T-helper 1 cell treated with Interleukin-12 subunit alpha and Interleukin-12 subunit beta and Interleukin-4 antibody, amounts not matched to agents 30 μg/mL and 1 μg/mL, for 36 hours (primary cell): ENCODE results near the gene ADCY5.

Experiments used
- H3K27ac Mint-ChIP-seq: one replicate; pipeline ENCODE4 v1.8.0; 2021; ENCODE audit warnings: mild to moderate bottlenecking, mixed read lengths
- H3K27me3 Mint-ChIP-seq: one replicate; pipeline ENCODE4 v1.8.0; 2021; ENCODE audit warnings: low read depth, mixed read lengths
- H3K36me3 Mint-ChIP-seq: one replicate; pipeline ENCODE4 v1.8.0; 2021; ENCODE audit warnings: low read depth, mixed read lengths
- H3K4me1 Mint-ChIP-seq: one replicate; pipeline ENCODE4 v1.8.0; 2021; ENCODE audit warnings: low read depth, mixed read lengths
- H3K4me3 Mint-ChIP-seq: one replicate; pipeline ENCODE4 v1.8.0; 2021; ENCODE audit warnings: mild to moderate bottlenecking, moderate library complexity, mixed read lengths
- H3K9me3 Mint-ChIP-seq: one replicate; pipeline ENCODE4 v1.8.0; 2021; ENCODE audit warnings: mixed read lengths

ADCY5 gene

GRCh38 chr3:123326531-123326930, 122.4 kb downstream of the ADCY5 start:
- no peak overlapping the region for H3K27ac Mint-ChIP-seq
- no peaks in the 10 kb centered on the region for H3K4me1 Mint-ChIP-seq
- no peaks in the 10 kb centered on the region for H3K9me3 Mint-ChIP-seq
- no peaks in the 10 kb centered on the region for H3K36me3 Mint-ChIP-seq
- no peaks in the 10 kb centered on the region for H3K27me3 Mint-ChIP-seq
- H3K4me3 Mint-ChIP-seq = no peak overlapping the region

- Mint-ChIP-seq H3K4me3 (no peak overlapping the region), H3K27ac (no peak overlapping the region)
Observed at GRCh38 chr3:123325766-123326256, 123.1 kb downstream of the ADCY5 start.

GRCh38 chr3:123324880-123325765, 123.8 kb downstream of the ADCY5 start:
- H3K4me1 Mint-ChIP-seq = no peaks in the 10 kb centered on the region
- no peaks in the 10 kb centered on the region for H3K27me3 Mint-ChIP-seq
- no peaks in the 10 kb centered on the region for H3K9me3 Mint-ChIP-seq
- no peak overlapping the region for H3K4me3 Mint-ChIP-seq
- H3K36me3 Mint-ChIP-seq = no peaks in the 10 kb centered on the region
- no peak overlapping the region for H3K27ac Mint-ChIP-seq

More at GRCh38 chr3:123325766-123326256, 123.1 kb downstream of the ADCY5 start:
- Mint-ChIP-seq H3K27me3 (no peaks in the 10 kb centered on the region), H3K4me1 (no peaks in the 10 kb centered on the region), H3K36me3 (no peaks in the 10 kb centered on the region), H3K9me3 (no peaks in the 10 kb centered on the region)

- H3K4me3 Mint-ChIP-seq = no peak overlapping the region
- no peaks in the 10 kb centered on the region for H3K9me3 Mint-ChIP-seq
- H3K27me3 Mint-ChIP-seq = no peaks in the 10 kb centered on the region
- no peak overlapping the region for H3K27ac Mint-ChIP-seq
- H3K36me3 Mint-ChIP-seq = no peaks in the 10 kb centered on the region
- H3K4me1 Mint-ChIP-seq = no peaks in the 10 kb centered on the region
Observed at GRCh38 chr3:123323781-123324180, 125.1 kb downstream of the ADCY5 start.

GRCh38 chr3:123322866-123323265, 126.0 kb downstream of the ADCY5 start:
- Mint-ChIP-seq H3K36me3 (no peaks in the 10 kb centered on the region), H3K9me3 (no peaks in the 10 kb centered on the region), H3K27me3 (no peaks in the 10 kb centered on the region), H3K27ac (no peak overlapping the region), H3K4me3 (no peak overlapping the region), H3K4me1 (no peaks in the 10 kb centered on the region)

GRCh38 chr3:123321806-123322205, 127.1 kb downstream of the ADCY5 start:
- Mint-ChIP-seq H3K27ac (no peak overlapping the region), H3K27me3 (no peaks in the 10 kb centered on the region), H3K4me1 (no peaks in the 10 kb centered on the region), H3K9me3 (no peaks in the 10 kb centered on the region), H3K36me3 (no peaks in the 10 kb centered on the region), H3K4me3 (no peak overlapping the region)

GRCh38 chr3:123320221-123320620, 128.7 kb downstream of the ADCY5 start:
- Mint-ChIP-seq H3K9me3 (no peaks in the 10 kb centered on the region), H3K27me3 (peaks cover 3% of the 10 kb centered on the region), H3K36me3 (no peaks in the 10 kb centered on the region), H3K4me3 (no peak overlapping the region), H3K27ac (no peak overlapping the region), H3K4me1 (no peaks in the 10 kb centered on the region)

- H3K27ac Mint-ChIP-seq = no peak overlapping the region
- H3K27me3 Mint-ChIP-seq = peaks cover 3% of the 10 kb centered on the region
- H3K4me3 Mint-ChIP-seq = no peak overlapping the region
- H3K9me3 Mint-ChIP-seq = no peaks in the 10 kb centered on the region
- no peaks in the 10 kb centered on the region for H3K36me3 Mint-ChIP-seq
- H3K4me1 Mint-ChIP-seq = no peaks in the 10 kb centered on the region
Observed at GRCh38 chr3:123319760-123320159, 129.1 kb downstream of the ADCY5 start.

GRCh38 chr3:123318374-123318773, 130.5 kb downstream of the ADCY5 start:
- Mint-ChIP-seq H3K9me3 (no peaks in the 10 kb centered on the region), H3K27me3 (peaks cover 3% of the 10 kb centered on the region), H3K27ac (no peak overlapping the region), H3K4me3 (no peak overlapping the region), H3K4me1 (no peaks in the 10 kb centered on the region), H3K36me3 (no peaks in the 10 kb centered on the region)

- Mint-ChIP-seq H3K27me3 (peaks cover 3% of the 10 kb centered on the region), H3K36me3 (no peaks in the 10 kb centered on the region), H3K27ac (no peak overlapping the region), H3K4me1 (no peaks in the 10 kb centered on the region), H3K4me3 (no peak overlapping the region), H3K9me3 (no peaks in the 10 kb centered on the region)
Observed at GRCh38 chr3:123317716-123318115, 131.2 kb downstream of the ADCY5 start.

GRCh38 chr3:123315271-123315595, 133.7 kb downstream of the ADCY5 start:
- H3K4me1 Mint-ChIP-seq = no peaks in the 10 kb centered on the region
- peaks cover 7% of the 10 kb centered on the region for H3K27me3 Mint-ChIP-seq
- H3K9me3 Mint-ChIP-seq = no peaks in the 10 kb centered on the region
- H3K4me3 Mint-ChIP-seq = no peak overlapping the region
- no peak overlapping the region for H3K27ac Mint-ChIP-seq
- no peaks in the 10 kb centered on the region for H3K36me3 Mint-ChIP-seq

GRCh38 chr3:123314359-123315270, 134.3 kb downstream of the ADCY5 start:
- Mint-ChIP-seq H3K36me3 (no peaks in the 10 kb centered on the region), H3K27me3 (peaks cover 7% of the 10 kb centered on the region)

GRCh38 chr3:123313889-123314288, 135.0 kb downstream of the ADCY5 start:
- H3K4me1 Mint-ChIP-seq = no peaks in the 10 kb centered on the region
- no peaks in the 10 kb centered on the region for H3K36me3 Mint-ChIP-seq
- H3K4me3 Mint-ChIP-seq = no peak overlapping the region
- H3K27me3 Mint-ChIP-seq = peaks cover 7% of the 10 kb centered on the region
- H3K9me3 Mint-ChIP-seq = no peaks in the 10 kb centered on the region
- no peak overlapping the region for H3K27ac Mint-ChIP-seq

More at GRCh38 chr3:123314359-123315270, 134.3 kb downstream of the ADCY5 start:
- Mint-ChIP-seq H3K4me3 (no peak overlapping the region), H3K9me3 (no peaks in the 10 kb centered on the region), H3K4me1 (no peaks in the 10 kb centered on the region), H3K27ac (no peak overlapping the region)

- Mint-ChIP-seq H3K27ac (no peak overlapping the region), H3K27me3 (peaks cover 7% of the 10 kb centered on the region), H3K36me3 (no peaks in the 10 kb centered on the region), H3K4me1 (no peaks in the 10 kb centered on the region), H3K9me3 (no peaks in the 10 kb centered on the region), H3K4me3 (no peak overlapping the region)
Observed at GRCh38 chr3:123312331-123313265, 136.3 kb downstream of the ADCY5 start.
